ENCODE results near the gene CHAF1A.

The CHAF1A gene

GRCh38 chr19:4386041-4386782 is 16.2 kb upstream of the CHAF1A start:
- DNase-seq (ENCODE audit: insufficient read length) = no peak
- TF ChIP-seq TAF1 (IDR thresholded peaks at IDR 0.05; ENCODE audit: borderline replicate concordance, low read depth, low read length) = no peak
- no peak for FAIRE-seq

- TF ChIP-seq TAF1 (IDR thresholded peaks at IDR 0.05; ENCODE audit: borderline replicate concordance, low read depth, low read length) = no peak
- TF ChIP-seq POLR2AphosphoS5 (IDR thresholded peaks at IDR 0.05; ENCODE audit: low read depth, low read length) = no peak
- TF ChIP-seq POLR2A (IDR thresholded peaks at IDR 0.05; ENCODE audit: low read depth, low read length) = no peak
- FAIRE-seq (no peak), DNase-seq (ENCODE audit: insufficient read length) (no peak)
Observed at GRCh38 chr19:4388337-4389063, 13.9 kb upstream of the CHAF1A start.

GRCh38 chr19:4389064-4389375 is 13.4 kb upstream of the CHAF1A start:
- TF ChIP-seq POLR2A (IDR thresholded peaks at IDR 0.05; ENCODE audit: low read depth, low read length) (no peak), POLR2AphosphoS5 (IDR thresholded peaks at IDR 0.05; ENCODE audit: low read depth, low read length) (no peak), TAF1 (IDR thresholded peaks at IDR 0.05; ENCODE audit: borderline replicate concordance, low read depth, low read length) (no peak)
- FAIRE-seq (no peak), DNase-seq (ENCODE audit: insufficient read length) (no peak)

GRCh38 chr19:4389511-4390016 is 12.9 kb upstream of the CHAF1A start:
- DNase-seq (ENCODE audit: insufficient read length) = no peak
- TF ChIP-seq POLR2AphosphoS5 (IDR thresholded peaks at IDR 0.05; ENCODE audit: low read depth, low read length) (no peak), TAF1 (IDR thresholded peaks at IDR 0.05; ENCODE audit: borderline replicate concordance, low read depth, low read length) (no peak), POLR2A (IDR thresholded peaks at IDR 0.05; ENCODE audit: low read depth, low read length) (no peak)
- no peak for FAIRE-seq

- TF ChIP-seq POLR2AphosphoS5 (IDR thresholded peaks at IDR 0.05; ENCODE audit: low read depth, low read length) (no peak), TAF1 (IDR thresholded peaks at IDR 0.05; ENCODE audit: borderline replicate concordance, low read depth, low read length) (no peak), POLR2A (IDR thresholded peaks at IDR 0.05; ENCODE audit: low read depth, low read length) (no peak)
- FAIRE-seq = no peak
- no peak for DNase-seq (ENCODE audit: insufficient read length)
Observed at GRCh38 chr19:4390017-4390566, 12.3 kb upstream of the CHAF1A start.

- no peak for FAIRE-seq
- DNase-seq (ENCODE audit: insufficient read length) = no peak
- no peak for TF ChIP-seq POLR2A (IDR thresholded peaks at IDR 0.05; ENCODE audit: low read depth, low read length)
- TF ChIP-seq POLR2AphosphoS5 (IDR thresholded peaks at IDR 0.05; ENCODE audit: low read depth, low read length) = no peak
- no peak for TF ChIP-seq TAF1 (IDR thresholded peaks at IDR 0.05; ENCODE audit: borderline replicate concordance, low read depth, low read length)
Observed at GRCh38 chr19:4390567-4391305, 11.7 kb upstream of the CHAF1A start.

- FAIRE-seq (no peak), DNase-seq (ENCODE audit: insufficient read length) (no peak)
- no peak for TF ChIP-seq TAF1 (IDR thresholded peaks at IDR 0.05; ENCODE audit: borderline replicate concordance, low read depth, low read length)
- no peak for TF ChIP-seq POLR2A (IDR thresholded peaks at IDR 0.05; ENCODE audit: low read depth, low read length)
- TF ChIP-seq POLR2AphosphoS5 (IDR thresholded peaks at IDR 0.05; ENCODE audit: low read depth, low read length) = no peak
Observed at GRCh38 chr19:4391306-4391693, 11.1 kb upstream of the CHAF1A start.

GRCh38 chr19:4391701-4392483 is 10.5 kb upstream of the CHAF1A start:
- no peak for TF ChIP-seq POLR2AphosphoS5 (IDR thresholded peaks at IDR 0.05; ENCODE audit: low read depth, low read length)
- no peak for TF ChIP-seq TAF1 (IDR thresholded peaks at IDR 0.05; ENCODE audit: borderline replicate concordance, low read depth, low read length)
- no peak for TF ChIP-seq POLR2A (IDR thresholded peaks at IDR 0.05; ENCODE audit: low read depth, low read length)
- DNase-seq (ENCODE audit: insufficient read length) = no peak
- peak; percentile 9 for FAIRE-seq

GRCh38 chr19:4393947-4394590 is 8.4 kb upstream of the CHAF1A start:
- DNase-seq (ENCODE audit: insufficient read length) (no peak), FAIRE-seq (no peak)
- TF ChIP-seq POLR2AphosphoS5 (IDR thresholded peaks at IDR 0.05; ENCODE audit: low read depth, low read length) = no peak
- no peak for TF ChIP-seq TAF1 (IDR thresholded peaks at IDR 0.05; ENCODE audit: borderline replicate concordance, low read depth, low read length)
- TF ChIP-seq POLR2A (IDR thresholded peaks at IDR 0.05; ENCODE audit: low read depth, low read length) = no peak

- no peak for FAIRE-seq
Observed at GRCh38 chr19:4396949-4397783, 5.3 kb upstream of the CHAF1A start.

More at GRCh38 chr19:4396949-4397783, 5.3 kb upstream of the CHAF1A start:
- DNase-seq (ENCODE audit: insufficient read length) = no peak
- TF ChIP-seq TAF1 (IDR thresholded peaks at IDR 0.05; ENCODE audit: borderline replicate concordance, low read depth, low read length) (no peak), POLR2A (IDR thresholded peaks at IDR 0.05; ENCODE audit: low read depth, low read length) (no peak), POLR2AphosphoS5 (IDR thresholded peaks at IDR 0.05; ENCODE audit: low read depth, low read length) (no peak)

Measured in GM12892 (cell line).